Cardiac muscle cell (in vitro differentiated cells and primary cell): ENCODE measurements around the gene TXNDC5. TPM values are rescaled to one million over a fixed set of nuclear protein-coding genes. Genes with fewer than 3 reads are reported as not detected.

Experiments
- DNase-seq, 2 donors: peaks; one replicate each; pipeline versions ENCODE4 v3.0.0 to v3.0.0-alpha.2; 2010 to 2017; ENCODE audit warnings: low read depth in 1 of 2, low spot score in 1 of 2
- H3K27ac ChIP-seq: fragments of 200-600 bp; sonication (generic); 2 replicates; pipeline ENCODE4 v1.5.1; 2016
- H3K27me3 ChIP-seq: fragments of 200-600 bp; sonication (generic); 2 replicates; pipeline ENCODE4 v1.6.0; 2016; ENCODE audit warnings: control low read depth
- H3K36me3 ChIP-seq: fragments of 200-600 bp; sonication (generic); 2 replicates; pipeline ENCODE4 v1.5.1; 2016; ENCODE audit warnings: control low read depth
- H3K4me1 ChIP-seq: fragments of 200-600 bp; sonication (generic); 2 replicates; pipeline ENCODE4 v1.8.1; 2017; ENCODE audit warnings: low read depth, mild to moderate bottlenecking, mixed run types
- H3K4me3 ChIP-seq: fragments of 200-600 bp; sonication (generic); 2 replicates; pipeline ENCODE4 v1.5.1; 2016; ENCODE audit warnings: mild to moderate bottlenecking
- H3K9me3 ChIP-seq: fragments of 200-600 bp; sonication (generic); 2 replicates; pipeline ENCODE4 v1.5.1; 2017; ENCODE audit warnings: low read depth, mild to moderate bottlenecking, control low read depth
- CTCF ChIP-seq: IDR thresholded peaks from 2 replicates; pipeline ENCODE4 v1.5.1; 2012; ENCODE audit warnings: low read depth, mild to moderate bottlenecking, low read length
- polyA plus RNA-seq: library from polyadenylated mRNA; unstranded; fragments of >200 nt; fragmentation: Nextera tagmentation; extraction: Ambion mirVana; gene quantifications from 2 replicates; pipeline ENCODE4 v1.2.1, GENCODE V29; 2016
- total RNA-seq: library from RNA; depleted of rRNA; stranded (reverse); fragments of >200 nt; gene quantifications from 2 replicates; pipeline ENCODE4 v1.2.3, GENCODE V29; 2016

The TXNDC5 gene
- total and polyA plus RNA-seq, 2 experiments from 2014 or later = 73.1 to 111 TPM

- Histone ChIP-seq H3K27ac (no peak overlapping the region), H3K27me3 (no peaks in the 10 kb centered on the region), H3K4me1 (no peaks in the 10 kb centered on the region), H3K4me3 (no peak overlapping the region), H3K9me3 (no peaks in the 10 kb centered on the region), H3K36me3 (peaks cover 43% of the 10 kb centered on the region)
- no peak for TF ChIP-seq CTCF
- no peak for DNase-seq
These were observed 19.3 kb downstream of the TXNDC5 start for GRCh38 chr6:7891078-7891872.

GRCh38 chr6:7888587-7889357 is 21.8 kb downstream of the TXNDC5 start:
- Histone ChIP-seq H3K27me3 (no peaks in the 10 kb centered on the region), H3K4me3 (no peak overlapping the region), H3K36me3 (peaks cover 48% of the 10 kb centered on the region), H3K27ac (no peak overlapping the region), H3K9me3 (no peaks in the 10 kb centered on the region), H3K4me1 (no peaks in the 10 kb centered on the region)
- TF ChIP-seq CTCF = no peak
- DNase-seq = no peak

- no peak for DNase-seq
- Histone ChIP-seq H3K4me1 (no peaks in the 10 kb centered on the region), H3K9me3 (no peaks in the 10 kb centered on the region), H3K27ac (no peak overlapping the region), H3K27me3 (no peaks in the 10 kb centered on the region), H3K36me3 (peaks cover 53% of the 10 kb centered on the region), H3K4me3 (no peak overlapping the region)
- no peak for TF ChIP-seq CTCF
These were observed 23.2 kb downstream of the TXNDC5 start for GRCh38 chr6:7887278-7887991.

- Histone ChIP-seq H3K36me3 (peaks cover 56% of the 10 kb centered on the region), H3K4me1 (no peaks in the 10 kb centered on the region)
- no peak for DNase-seq
These were observed 24.5 kb downstream of the TXNDC5 start for GRCh38 chr6:7886132-7886531.

More at GRCh38 chr6:7886132-7886531, 24.5 kb downstream of the TXNDC5 start:
- Histone ChIP-seq H3K9me3 (no peaks in the 10 kb centered on the region), H3K4me3 (no peak overlapping the region), H3K27me3 (no peaks in the 10 kb centered on the region), H3K27ac (no peak overlapping the region)
- no peak for TF ChIP-seq CTCF
